Inferior parietal cortex (tissue), 1 donor: ENCODE measurements around the gene MFSD12.
A peak's percentile ranks its signal among the peaks of the same experiment; 100 is the strongest.
"Not testable (repeated sequence)": the region's sequence is repeated elsewhere in the genome, so short reads cannot be mapped to it uniquely, and the experiment has no call there.

ENCODE experiments used
- DNase-seq: peaks from one replicate; pipeline ENCODE4 v3.0.0-alpha.2; 2016; ENCODE audit errors: extremely low spot score

The MFSD12 gene

GRCh38 chr19:3536429-3537100 is 20.8 kb downstream of the MFSD12 start:
- DNase-seq = peak; percentile 63

GRCh38 chr19:3535981-3536380 is 21.4 kb downstream of the MFSD12 start:
- no peak for DNase-seq

- no peak for DNase-seq
Measured at GRCh38 chr19:3535563-3535965, 21.8 kb downstream of the MFSD12 start.

GRCh38 chr19:3535235-3535535 is 22.2 kb downstream of the MFSD12 start:
- DNase-seq = no peak

GRCh38 chr19:3534375-3535234 is 22.8 kb downstream of the MFSD12 start:
- DNase-seq = no peak

- no peak for DNase-seq
Measured at GRCh38 chr19:3533563-3534216, 23.7 kb downstream of the MFSD12 start.

GRCh38 chr19:3533033-3533432 is 24.4 kb downstream of the MFSD12 start:
- DNase-seq = no peak

- no peak for DNase-seq
Measured at GRCh38 chr19:3532154-3532786, 25.1 kb downstream of the MFSD12 start.

GRCh38 chr19:3531716-3532115 is 25.7 kb downstream of the MFSD12 start:
- no peak for DNase-seq

- DNase-seq = no peak
Measured at GRCh38 chr19:3530389-3530788, 27.0 kb downstream of the MFSD12 start.

- DNase-seq = not testable (repeated sequence)
Measured at GRCh38 chr19:3529299-3529698, 28.1 kb downstream of the MFSD12 start.

GRCh38 chr19:3528539-3529211 is 28.7 kb downstream of the MFSD12 start:
- DNase-seq = no peak

GRCh38 chr19:3528080-3528479 is 29.3 kb downstream of the MFSD12 start:
- no peak for DNase-seq

- DNase-seq = no peak
Measured at GRCh38 chr19:3527238-3527910, 30.0 kb downstream of the MFSD12 start.

GRCh38 chr19:3526507-3527237 is 30.7 kb downstream of the MFSD12 start:
- no peak for DNase-seq

GRCh38 chr19:3524904-3525451 is 32.4 kb downstream of the MFSD12 start:
- DNase-seq = no peak

- no peak for DNase-seq
Measured at GRCh38 chr19:3524078-3524842, 33.1 kb downstream of the MFSD12 start.

- DNase-seq = no peak
Measured at GRCh38 chr19:3523361-3524077, 33.9 kb downstream of the MFSD12 start.
